C4-2B (cell line): Measurements from ENCODE around the gene GUCA1C.

ENCODE experiments used
- H3K27ac ChIP-seq: fragments of 450-650 bp; 2 replicates; pipeline ENCODE4 v1.5.1; 2017
- CTCF ChIP-seq: fragments of 450-650 bp; conservative IDR thresholded peaks from 2 replicates; pipeline ENCODE4 v1.5.1; 2017; ENCODE audit warnings: mild to moderate bottlenecking
- ZFX ChIP-seq: fragments of 450-650 bp; IDR thresholded peaks from 2 replicates; pipeline ENCODE4 v1.6.1; 2017

Gene GUCA1C

GRCh38 chr3:108861401-108861800 lies 92.3 kb downstream of the GUCA1C start:
- H3K27ac ChIP-seq = no peak overlapping the region
- TF ChIP-seq ZFX (no peak), CTCF (no peak)
